Astrocyte (in vitro differentiated cells and primary cell): ENCODE measurements around the gene MMP17.

ENCODE experiments used
- EZH2 ChIP-seq: IDR thresholded peaks from 2 replicates; pipeline ENCODE4 v1.6.1; 2012; ENCODE audit warnings: mild to moderate bottlenecking, low read length, inconsistent platforms; ENCODE audit not compliant: insufficient read depth
- TF ChIP-seq, protein P1 (sequence below): IDR thresholded peaks from 2 replicates; pipeline ENCODE4 v1.5.1; 2011; ENCODE audit warnings: low read depth, mild to moderate bottlenecking, inconsistent platforms, low read length, moderate library complexity; ENCODE audit not compliant: insufficient read depth

DNA sequence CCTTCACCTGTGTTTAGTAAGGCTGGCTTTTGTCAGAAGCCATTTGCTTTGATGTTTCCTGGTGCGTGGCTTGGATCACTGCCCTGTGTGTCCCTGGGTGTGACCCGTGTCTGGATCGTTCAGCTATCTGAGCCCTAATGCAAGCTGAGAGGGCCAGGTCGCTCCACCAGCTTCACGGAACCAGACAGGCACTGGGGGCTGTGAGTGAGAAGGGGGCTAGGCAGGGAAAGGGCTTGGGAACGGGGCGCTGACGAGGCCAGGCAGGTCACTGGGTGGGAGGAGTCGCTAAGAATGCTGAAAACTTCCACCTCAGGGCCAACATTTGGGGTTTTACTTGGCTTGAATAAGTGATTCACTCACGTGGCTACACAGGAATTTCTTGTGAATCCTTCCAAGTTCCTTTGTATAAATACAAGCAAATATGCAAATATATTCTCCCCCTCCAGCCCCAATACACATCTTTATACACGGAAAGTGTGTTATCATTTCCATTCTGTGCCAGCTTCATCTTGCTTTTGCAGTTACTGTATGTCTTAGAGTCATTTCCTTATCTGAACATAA lies 24.2 kb upstream of the MMP17 start:
- TF ChIP-seq, protein P1, sequence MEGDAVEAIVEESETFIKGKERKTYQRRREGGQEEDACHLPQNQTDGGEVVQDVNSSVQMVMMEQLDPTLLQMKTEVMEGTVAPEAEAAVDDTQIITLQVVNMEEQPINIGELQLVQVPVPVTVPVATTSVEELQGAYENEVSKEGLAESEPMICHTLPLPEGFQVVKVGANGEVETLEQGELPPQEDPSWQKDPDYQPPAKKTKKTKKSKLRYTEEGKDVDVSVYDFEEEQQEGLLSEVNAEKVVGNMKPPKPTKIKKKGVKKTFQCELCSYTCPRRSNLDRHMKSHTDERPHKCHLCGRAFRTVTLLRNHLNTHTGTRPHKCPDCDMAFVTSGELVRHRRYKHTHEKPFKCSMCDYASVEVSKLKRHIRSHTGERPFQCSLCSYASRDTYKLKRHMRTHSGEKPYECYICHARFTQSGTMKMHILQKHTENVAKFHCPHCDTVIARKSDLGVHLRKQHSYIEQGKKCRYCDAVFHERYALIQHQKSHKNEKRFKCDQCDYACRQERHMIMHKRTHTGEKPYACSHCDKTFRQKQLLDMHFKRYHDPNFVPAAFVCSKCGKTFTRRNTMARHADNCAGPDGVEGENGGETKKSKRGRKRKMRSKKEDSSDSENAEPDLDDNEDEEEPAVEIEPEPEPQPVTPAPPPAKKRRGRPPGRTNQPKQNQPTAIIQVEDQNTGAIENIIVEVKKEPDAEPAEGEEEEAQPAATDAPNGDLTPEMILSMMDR, result no peak
- no peak for TF ChIP-seq EZH2
